Spleen (tissue), 11 donors: ENCODE results near the gene SF3B1. TPM values are rescaled to one million over a fixed set of nuclear protein-coding genes. Genes with fewer than 3 reads are reported as not detected.

ENCODE experiments used
- DNase-seq: peaks from one replicate; pipeline ENCODE4 v3.0.0-alpha.2; 2020
- H3K27ac ChIP-seq, 8 donors: fragments of 200-600 bp; sonication (generic) in 7 of 8; 1 replicate in 4 of 8; 2 replicates in 4 of 8; pipeline versions ENCODE4 v1.5.0 to v1.8.0; 2016 to 2021; ENCODE audit warnings: inconsistent platforms in 4 of 8, mild to moderate bottlenecking in 4 of 8, moderate library complexity in 1 of 8
- H3K27me3 ChIP-seq, 7 donors: fragments of 200-600 bp; sonication (generic) in 6 of 7; replicated peaks in 1 of 7; 1 replicate in 4 of 7; 2 replicates in 3 of 7; pipeline versions ENCODE4 v1.5.0 to v1.8.0; 2016 to 2021; ENCODE audit warnings: inconsistent platforms in 3 of 7, mild to moderate bottlenecking in 1 of 7
- H3K36me3 ChIP-seq, 6 donors: fragments of 200-600 bp; sonication (generic) in 5 of 6; 1 replicate in 4 of 6; 2 replicates in 2 of 6; pipeline versions ENCODE4 v1.5.0 to v1.8.0; 2016 to 2021; ENCODE audit warnings: inconsistent platforms in 2 of 6
- H3K4me1 ChIP-seq, 6 donors: fragments of 200-600 bp; sonication (generic) in 5 of 6; 1 replicate in 3 of 6; 2 replicates in 3 of 6; pipeline versions ENCODE4 v1.5.0 to v1.8.0; 2016 to 2021; ENCODE audit warnings: inconsistent platforms in 3 of 6
- H3K4me3 ChIP-seq, 8 donors: fragments of 200-600 bp; sonication (generic) in 7 of 8; 1 replicate in 4 of 8; 2 replicates in 4 of 8; pipeline versions ENCODE4 v1.5.0 to v1.8.0; 2016 to 2021; ENCODE audit warnings: inconsistent platforms in 4 of 8, mild to moderate bottlenecking in 4 of 8, moderate library complexity in 2 of 8
- H3K9me3 ChIP-seq, 8 donors: fragments of 200-600 bp; sonication (generic) in 7 of 8; 1 replicate in 4 of 8; 2 replicates in 4 of 8; pipeline versions ENCODE4 v1.5.0 to v1.8.0; 2016 to 2021; ENCODE audit warnings: inconsistent platforms in 4 of 8
- CTCF ChIP-seq, 11 experiments: fragments of 200-600 bp in 7 of 11; fragments of 450-650 bp in 4 of 11; sonication (generic) in 4 of 11; IDR thresholded peaks in 8 of 11; conservative IDR thresholded peaks in 3 of 11; 1 replicate in 7 of 11; 2 replicates in 4 of 11; pipeline versions ENCODE4 v1.4.0 to v1.8.0; 2016 to 2021; ENCODE audit warnings: antibody characterized with exemption in 11 of 11, inconsistent platforms in 4 of 11, mild to moderate bottlenecking in 1 of 11
- POLR2A ChIP-seq, 3 donors: fragments of 450-650 bp; IDR thresholded peaks; one replicate each; pipeline ENCODE4 v1.5.1; 2017; ENCODE audit warnings: antibody characterized with exemption in 3 of 3, mild to moderate bottlenecking in 1 of 3
- POLR2AphosphoS5 ChIP-seq, 3 donors: sonication (generic); formaldehyde crosslinking; IDR thresholded peaks; one replicate each; pipeline ENCODE4 v1.5.1; 2017; ENCODE audit warnings: antibody characterized with exemption in 3 of 3
- WGBS, 5 donors: extraction: QIAGEN DNeasy Blood & Tissue Kit in 3 of 5; methylation state at CpG; one replicate each; pipeline versions ENCODE4 v1.1.5 to v1.1.7; 2013 to 2018; 5-methylcytosine and 5-hydroxymethylcytosine counted together
- intact Hi-C: fragments of 100-400 bp; cut with DNase I; formaldehyde crosslinking; loops from one replicate; pipeline ENCODE4 v1.15.0; 2023; ENCODE audit warnings: low total_unique reads
- polyA plus RNA-seq, 3 donors: library from polyadenylated mRNA; stranded (reverse); fragments of 200-250 nt; gene quantifications; one replicate each; pipeline ENCODE4 v1.2.1, GENCODE V29; 2013
- total RNA-seq, 7 donors: library from RNA; depleted of rRNA in 3 of 7; stranded (reverse); fragments of >200 nt in 3 of 7; fragmentation: NEBNext Ultra II Directional in 4 of 7; extraction: Animal tissue kit (Norgen Biotek cat#: 25700) in 4 of 7; gene quantifications; one replicate each; pipeline versions ENCODE4 v1.1.0 to v1.2.1, GENCODE V29; 2016 to 2021
- donor health status: healthy with polysubstance abuse.
- donor health status: DM: no; HTN: no; CAD: no; lungs with moderate emphysema.
- donor health status: DM: no; HTN: no; CAD: no.
- donor health status: Bipolar disorder and iron deficiency.
- donor health status: healthy.
- donor health status: DM: no; HTN: no; CAD: no.
- donor health status: DM: yes; HTN: yes; CAD: no.

SF3B1 gene
- total and polyA plus RNA-seq, 10 donors, result 256 to 1,150 (median 343) TPM

GRCh38 chr2:197360744-197361156 lies 74.1 kb downstream of the SF3B1 start:
- DNase-seq, result no peak
- Histone ChIP-seq H3K4me1 (no peaks in the 10 kb centered on the region), H3K27ac (no peak overlapping the region), H3K27me3 (no peaks in the 10 kb centered on the region), H3K36me3 (no peaks in the 10 kb centered on the region), H3K9me3 (no peaks in the 10 kb centered on the region), H3K4me3 (no peak overlapping the region)
- intact Hi-C loops, result no loop called here
- TF ChIP-seq POLR2AphosphoS5 (IDR thresholded peaks at IDR 0.05) (no peak), POLR2A (IDR thresholded peaks at IDR 0.05) (no peak), CTCF (IDR thresholded peaks at IDR 0.05 in 8 of 11, conservative IDR thresholded peaks at IDR 0.05 in 3 of 11) (no peak)

GRCh38 chr2:197359859-197360258 lies 75.0 kb downstream of the SF3B1 start:
- no peaks in the 10 kb centered on the region for H3K36me3 ChIP-seq
- no peaks in the 10 kb centered on the region for H3K4me1 ChIP-seq
- intact Hi-C loops, result no loop called here
- H3K4me3 ChIP-seq, result no peak overlapping the region
- H3K9me3 ChIP-seq, result no peaks in the 10 kb centered on the region
- 86 to 100% (median 91%) methylated on average over 1 of the region's 1 CpG for WGBS, 5 donors
- H3K27ac ChIP-seq, result no peak overlapping the region
- DNase-seq, result no peak
- peak in 1 of 11 experiments; percentile 24 for TF ChIP-seq CTCF (IDR thresholded peaks at IDR 0.05 in 8 of 11, conservative IDR thresholded peaks at IDR 0.05 in 3 of 11)
- TF ChIP-seq POLR2AphosphoS5 (IDR thresholded peaks at IDR 0.05), result no peak
- H3K27me3 ChIP-seq, result no peaks in the 10 kb centered on the region

GRCh38 chr2:197358931-197359330 lies 75.9 kb downstream of the SF3B1 start:
- Histone ChIP-seq H3K36me3 (no peaks in the 10 kb centered on the region), H3K27me3 (no peaks in the 10 kb centered on the region), H3K4me1 (no peaks in the 10 kb centered on the region), H3K9me3 (no peaks in the 10 kb centered on the region), H3K27ac (no peak overlapping the region), H3K4me3 (no peak overlapping the region)
- intact Hi-C loops, result no loop called here
- 64 to 82% (median 68%) methylated on average over 2 of the region's 2 CpGs for WGBS, 5 donors
- DNase-seq, result no peak
- TF ChIP-seq POLR2AphosphoS5 (IDR thresholded peaks at IDR 0.05) (no peak), POLR2A (IDR thresholded peaks at IDR 0.05) (no peak), CTCF (IDR thresholded peaks at IDR 0.05 in 8 of 11, conservative IDR thresholded peaks at IDR 0.05 in 3 of 11) (no peak)

GRCh38 chr2:197357986-197358385 lies 76.8 kb downstream of the SF3B1 start:
- no peaks in the 10 kb centered on the region for H3K36me3 ChIP-seq
- intact Hi-C loops, result no loop called here
- no peak overlapping the region for H3K4me3 ChIP-seq
- DNase-seq, result no peak
- no peak overlapping the region for H3K27ac ChIP-seq
- no peaks in the 10 kb centered on the region for H3K9me3 ChIP-seq
- TF ChIP-seq CTCF (IDR thresholded peaks at IDR 0.05 in 8 of 11, conservative IDR thresholded peaks at IDR 0.05 in 3 of 11) (no peak), POLR2AphosphoS5 (IDR thresholded peaks at IDR 0.05) (no peak), POLR2A (IDR thresholded peaks at IDR 0.05) (no peak)
- 70 to 100% (median 93%) methylated on average over 1 of the region's 1 CpG for WGBS, 5 donors
- no peaks in the 10 kb centered on the region for H3K27me3 ChIP-seq
- no peaks in the 10 kb centered on the region for H3K4me1 ChIP-seq
